NCI-H2171 (cell line): Measurements from ENCODE around the gene OR13C8.
"Not testable (repeated sequence)": the region's sequence is repeated elsewhere in the genome, so short reads cannot be mapped to it uniquely, and the experiment has no call there.

Experiments
- DNase-seq: peaks from one replicate; lab custom pipeline; 2025; lab: John Stamatoyannopoulos, UW

The OR13C8 gene

DNA sequence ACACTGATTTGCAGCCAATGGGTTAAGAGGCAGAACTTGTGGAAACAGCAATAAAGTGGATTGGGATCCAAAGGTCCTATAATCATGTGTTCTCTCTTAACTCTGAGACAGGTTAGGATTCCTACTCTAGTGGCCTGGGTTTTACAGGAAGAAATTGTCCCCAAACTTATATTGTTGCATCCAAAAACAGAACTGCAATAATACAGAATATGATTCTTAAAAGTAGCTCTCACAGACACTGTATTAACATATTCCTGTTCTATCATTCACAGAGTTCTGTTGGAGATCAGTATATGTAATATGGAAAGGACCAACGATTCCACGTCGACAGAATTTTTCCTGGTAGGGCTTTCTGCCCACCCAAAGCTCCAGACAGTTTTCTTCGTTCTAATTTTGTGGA, at the start of gene OR13C8:
OR13C8 (plus strand) TSS at position 301 of the 400 bp plus-strand sequence; CDS start at position 301, 0 bp downstream.
- DNase-seq = no peak

GRCh38 chr9:104520241-104520640, 48.7 kb upstream of the OR13C8 start:
- DNase-seq = not testable (repeated sequence)

DNA sequence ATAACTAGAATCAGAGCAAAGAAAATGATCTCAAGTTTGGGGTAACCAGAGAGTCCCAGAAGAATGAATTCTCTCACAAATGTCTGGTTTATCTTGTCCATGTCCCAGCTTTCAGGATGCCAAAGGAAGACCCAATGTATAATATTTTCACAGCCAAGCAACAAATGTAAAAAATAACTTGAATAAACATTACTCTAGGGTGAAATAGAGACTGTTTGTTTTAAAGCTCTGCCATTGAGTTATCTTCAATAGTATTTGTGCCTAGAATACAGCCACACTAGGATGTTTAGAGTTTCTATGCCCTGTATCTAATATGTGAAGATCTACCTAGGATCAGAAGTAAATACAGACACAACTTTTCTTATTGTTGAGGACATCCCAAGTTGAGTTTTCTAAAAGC, 41.9 kb upstream of the OR13C8 start, which contains the start of gene OR13C4:
OR13C4 (minus strand) TSS at position 101 of the 400 bp plus-strand sequence; CDS start at position 101, 0 bp downstream.
- no peak for DNase-seq

DNA sequence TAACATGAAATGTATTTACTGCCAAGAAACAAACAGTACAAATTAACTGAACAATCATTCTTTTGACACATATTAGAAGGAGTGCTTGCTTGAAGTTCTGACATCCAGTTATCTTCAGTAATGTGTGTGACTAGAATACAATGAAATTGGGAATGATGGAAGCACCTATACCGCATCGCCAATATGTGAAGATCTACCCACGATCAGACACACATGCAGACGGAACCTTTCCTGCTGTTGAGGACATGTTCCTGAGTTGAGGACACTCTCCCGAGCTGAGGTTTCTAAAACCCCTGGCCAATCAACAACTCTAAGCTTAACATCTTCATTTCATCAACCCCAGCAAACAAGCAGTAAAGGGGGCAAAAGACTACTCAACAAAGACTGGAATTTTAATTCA, 32.2 kb upstream of the OR13C8 start, which contains the start of gene OR13C3:
OR13C3 (minus strand) TSS at position 101 of the 400 bp plus-strand sequence. CDS start 133 bp downstream, outside the sequence.
- no peak for DNase-seq

- DNase-seq = no peak
Measured at GRCh38 chr9:104539275-104539674, 29.7 kb upstream of the OR13C8 start.

DNA sequence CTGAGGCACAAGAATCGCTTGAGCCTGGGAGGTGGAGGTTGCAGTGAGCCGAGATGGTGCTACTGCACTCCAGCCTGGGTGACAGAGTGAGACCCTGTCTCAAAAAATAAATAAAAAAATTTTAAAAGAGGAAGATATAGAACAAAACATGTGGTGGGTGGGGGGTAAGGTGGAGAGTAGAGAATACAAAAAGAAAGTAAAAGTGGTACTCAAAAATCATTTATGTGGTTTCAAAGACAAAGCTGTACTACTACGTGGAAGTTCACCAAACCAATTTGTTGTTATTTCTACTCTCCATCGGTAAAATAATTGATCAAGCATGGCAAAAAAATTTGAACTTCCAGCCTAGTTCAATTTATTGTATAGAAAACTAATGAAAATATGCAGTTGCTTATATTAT, 24.3 kb upstream of the OR13C8 start:
- DNase-seq = no peak

GRCh38 chr9:104553261-104553660, 15.7 kb upstream of the OR13C8 start:
- no peak for DNase-seq

DNA sequence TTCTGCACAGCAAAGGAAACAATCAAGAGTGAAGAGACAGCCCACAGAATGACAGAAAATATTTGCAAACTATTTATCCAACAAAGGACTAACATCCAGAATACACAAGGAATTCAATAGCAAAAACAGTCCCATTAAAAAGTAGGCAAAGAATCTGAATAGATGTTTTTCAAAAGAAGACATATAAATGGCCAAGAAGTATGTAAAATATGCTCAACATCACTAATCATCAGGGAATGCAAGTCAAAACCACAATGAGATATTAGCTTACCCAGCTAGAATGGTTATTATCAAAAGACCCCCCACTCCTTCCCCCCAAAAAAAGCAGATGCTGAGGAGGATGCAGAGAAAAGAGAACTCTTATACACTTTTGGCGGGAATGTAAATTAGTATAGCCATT, 13.4 kb upstream of the OR13C8 start:
- no peak for DNase-seq

DNA sequence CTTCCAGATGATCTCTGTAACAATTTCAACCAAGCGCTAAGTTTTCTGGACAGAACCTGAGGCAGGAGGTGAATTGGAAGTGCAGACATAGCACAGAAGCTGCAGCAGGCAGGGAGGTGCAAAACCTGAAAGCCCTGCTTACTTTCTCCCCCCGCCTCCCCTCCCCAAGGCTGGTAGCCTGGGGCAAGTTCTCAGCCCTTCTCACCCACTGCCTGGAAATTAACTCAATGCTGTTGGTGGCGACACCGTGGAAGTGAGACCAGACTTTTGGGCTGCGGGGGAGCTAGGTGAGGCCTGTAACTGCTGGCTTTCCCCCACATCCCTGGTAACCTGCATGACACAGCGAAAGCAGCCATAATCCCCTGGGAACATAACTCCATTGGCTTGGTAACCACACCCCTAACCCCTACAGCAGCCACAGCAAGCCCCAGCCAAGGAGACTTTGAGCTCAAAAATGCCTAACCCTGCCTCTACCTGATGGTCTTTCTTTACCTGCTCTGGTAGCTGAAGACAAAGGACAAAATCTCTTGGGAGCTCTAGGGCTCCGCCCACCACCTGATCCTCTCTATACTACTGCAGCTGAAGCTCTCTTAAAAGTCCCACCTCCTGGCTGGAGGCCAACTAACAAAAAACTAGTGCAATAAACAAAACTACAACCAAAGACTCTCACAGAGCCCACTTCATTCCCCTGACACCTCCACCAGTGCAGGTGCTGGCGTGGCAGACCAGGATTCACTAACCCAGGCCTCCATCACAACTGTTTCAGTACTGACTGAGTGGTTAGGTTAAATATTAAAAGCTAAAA, 11.9 kb upstream of the OR13C8 start:
- DNase-seq = no peak

GRCh38 chr9:104564358-104564757, 4.6 kb upstream of the OR13C8 start:
- DNase-seq = no peak

- DNase-seq = no peak
Measured at GRCh38 chr9:104572612-104573011, 3.6 kb downstream of the OR13C8 start.

- DNase-seq = no peak
Measured at GRCh38 chr9:104575456-104575855, 6.5 kb downstream of the OR13C8 start.

DNA sequence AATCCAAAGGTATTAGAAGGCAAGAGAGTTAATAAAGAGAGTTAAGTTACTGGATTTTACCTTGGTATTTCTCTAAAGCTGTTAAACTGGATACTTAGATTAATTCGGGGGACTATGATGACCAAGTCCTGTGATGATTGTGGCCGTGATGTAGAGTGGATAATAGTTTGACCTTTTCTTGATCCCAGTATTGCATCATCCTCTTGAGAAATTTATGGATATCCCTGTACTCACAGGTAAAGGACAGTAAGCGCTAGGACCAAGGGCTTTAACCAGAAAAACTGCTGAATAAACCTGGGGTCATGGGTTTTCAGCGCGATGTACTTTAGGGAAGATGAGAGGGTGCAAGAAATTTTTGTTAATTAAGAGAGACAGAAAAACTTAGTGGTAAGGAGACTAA, 8.3 kb downstream of the OR13C8 start:
- DNase-seq = no peak

GRCh38 chr9:104580562-104580961, 11.6 kb downstream of the OR13C8 start:
- no peak for DNase-seq

- DNase-seq = no peak
Measured at GRCh38 chr9:104586496-104587180, 17.7 kb downstream of the OR13C8 start.

DNA sequence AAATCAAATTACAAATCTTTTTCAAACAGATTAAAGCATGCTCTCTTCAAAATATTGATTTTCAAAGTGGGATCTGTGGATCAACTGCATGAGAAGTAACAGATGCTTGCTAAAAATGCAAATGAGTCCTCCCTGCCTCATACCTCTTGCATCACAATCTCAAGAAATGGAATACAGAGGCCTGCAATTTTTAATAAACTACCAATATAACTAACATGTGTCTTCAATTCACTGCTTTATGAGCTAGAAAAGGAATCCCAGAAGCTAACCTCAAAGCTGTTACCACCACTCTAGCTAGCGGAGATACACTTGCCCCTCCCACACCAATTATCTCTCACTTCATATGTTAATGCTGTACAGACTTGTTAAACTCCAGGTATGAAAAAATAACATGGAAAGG, 20.7 kb downstream of the OR13C8 start:
- DNase-seq = no peak

GRCh38 chr9:104598749-104599148, 29.8 kb downstream of the OR13C8 start:
- not testable (repeated sequence) for DNase-seq

GRCh38 chr9:104599313-104599712, 30.3 kb downstream of the OR13C8 start, which contains the start of gene OR13C5:
TSS of gene OR13C5 (minus strand) at chr9:104599413. CDS start at chr9:104599413, 0 bp downstream.
- not testable (repeated sequence) for DNase-seq

DNA sequence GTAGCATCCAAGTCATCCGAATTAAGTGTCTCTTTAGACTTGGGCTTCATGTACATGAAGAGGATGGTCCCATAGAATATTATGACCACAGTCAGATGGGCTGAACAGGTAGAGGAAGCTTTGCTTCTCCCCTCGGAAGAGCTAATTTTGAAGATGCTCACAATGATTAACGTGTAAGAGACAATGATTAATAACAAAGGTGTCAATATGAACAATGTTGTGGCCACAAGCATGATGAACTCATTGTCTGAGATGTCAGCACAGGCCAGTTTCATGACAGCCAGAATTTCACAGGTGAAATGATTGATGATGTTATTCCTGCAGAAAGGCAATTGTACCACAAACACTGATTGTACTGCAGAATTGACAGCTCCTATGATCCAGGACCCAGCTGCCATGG, 35.8 kb downstream of the OR13C8 start:
- no peak for DNase-seq

- not testable (repeated sequence) for DNase-seq
Measured at GRCh38 chr9:104605527-104605926, 36.6 kb downstream of the OR13C8 start, which contains the start of gene OR13C2. TSS of gene OR13C2 (minus strand) at chr9:104605627. CDS start at chr9:104605627, 0 bp downstream.

- DNase-seq = no peak
Measured at GRCh38 chr9:104606152-104606551, 37.2 kb downstream of the OR13C8 start.

DNA sequence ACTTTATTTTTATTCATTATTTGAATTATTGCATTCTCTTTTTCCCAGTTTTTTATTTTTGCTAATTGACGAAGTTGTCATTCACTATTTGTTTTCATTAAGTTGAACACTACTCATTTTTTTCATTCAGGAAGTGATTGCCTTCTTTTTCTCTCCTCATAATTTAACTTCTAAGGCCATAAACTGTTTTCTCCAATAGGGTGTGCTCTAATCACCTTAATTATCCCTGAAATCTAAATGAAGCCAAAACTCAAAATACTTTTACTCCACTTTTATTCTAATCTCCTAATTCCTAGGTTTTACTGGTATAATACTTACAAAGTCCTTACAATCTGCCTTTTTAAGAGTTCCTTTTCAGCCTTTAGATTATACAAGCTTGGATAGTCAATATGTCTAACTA, 39.4 kb downstream of the OR13C8 start:
- DNase-seq = no peak

- DNase-seq = no peak
Measured at GRCh38 chr9:104611213-104611612, 42.2 kb downstream of the OR13C8 start.
